ENCODE measurements around the gene NUP98.

NUP98 gene

DNA sequence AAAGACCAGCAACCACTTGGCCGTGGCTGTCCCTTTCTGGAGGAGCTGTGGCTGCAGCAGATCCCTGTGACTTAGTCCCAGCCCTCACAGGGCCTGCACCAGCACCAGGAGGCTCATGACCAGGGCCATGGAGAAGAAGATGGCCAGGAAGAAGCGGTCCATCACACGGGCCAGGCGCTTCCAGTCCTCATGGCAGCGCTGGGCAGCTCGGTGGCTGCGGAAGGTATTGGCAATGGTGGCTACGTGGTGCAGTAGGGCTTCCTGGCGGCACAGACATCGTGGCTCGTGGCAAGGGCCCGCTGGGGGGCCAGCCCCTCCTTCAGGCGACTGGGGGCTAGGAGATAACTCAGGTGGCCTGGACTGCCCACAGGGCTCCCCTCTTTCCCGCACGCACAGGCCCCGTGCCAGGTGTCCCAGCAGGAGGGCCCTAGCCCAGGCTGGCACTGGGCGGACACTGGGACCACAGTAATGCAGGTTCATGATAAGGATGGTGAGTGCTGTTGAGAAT lies 131.3 kb downstream of the NUP98 start:
- Histone ChIP-seq H3K27ac (no peak overlapping the region), H3K4me3 (no peak overlapping the region)
- no peak for DNase-seq (ENCODE audit: low spot score)
- TF ChIP-seq CTCF (IDR thresholded peaks at IDR 0.05), result no peak

GRCh38 chr11:3665336-3666022 lies 131.9 kb downstream of the NUP98 start:
- TF ChIP-seq CTCF (IDR thresholded peaks at IDR 0.05), result no peak
- H3K4me3 ChIP-seq, result no peak overlapping the region
- no peak for DNase-seq (ENCODE audit: low spot score)
- H3K27ac ChIP-seq, result no peak overlapping the region

- no peak overlapping the region for H3K4me3 ChIP-seq
- no peak for DNase-seq (ENCODE audit: low spot score)
- no peak for TF ChIP-seq CTCF (IDR thresholded peaks at IDR 0.05)
- H3K27ac ChIP-seq, result no peak overlapping the region
Observed at GRCh38 chr11:3664032-3664630, 133.2 kb downstream of the NUP98 start.

DNA sequence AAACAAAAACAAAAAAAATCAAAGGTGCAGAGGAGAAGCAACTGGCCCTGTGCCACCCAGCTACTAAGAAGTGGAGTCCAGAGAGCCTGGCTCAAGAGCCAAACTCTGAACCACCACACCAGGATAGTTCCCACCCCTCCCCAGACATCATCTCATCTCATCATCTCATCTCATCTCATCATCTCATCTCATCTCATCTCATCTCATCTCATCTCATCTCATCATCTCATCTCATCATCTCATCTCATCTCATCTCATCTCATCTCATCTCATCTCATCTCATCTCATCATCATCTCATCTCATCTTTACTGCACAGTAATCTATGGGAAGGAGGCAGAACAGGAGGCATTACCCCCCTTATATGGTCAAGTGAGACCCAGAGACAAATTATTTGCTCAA lies 134.5 kb downstream of the NUP98 start:
- H3K4me3 ChIP-seq, result no peak overlapping the region
- no peak overlapping the region for H3K27ac ChIP-seq
- TF ChIP-seq CTCF (IDR thresholded peaks at IDR 0.05), result no peak
- no peak for DNase-seq (ENCODE audit: low spot score)

DNA sequence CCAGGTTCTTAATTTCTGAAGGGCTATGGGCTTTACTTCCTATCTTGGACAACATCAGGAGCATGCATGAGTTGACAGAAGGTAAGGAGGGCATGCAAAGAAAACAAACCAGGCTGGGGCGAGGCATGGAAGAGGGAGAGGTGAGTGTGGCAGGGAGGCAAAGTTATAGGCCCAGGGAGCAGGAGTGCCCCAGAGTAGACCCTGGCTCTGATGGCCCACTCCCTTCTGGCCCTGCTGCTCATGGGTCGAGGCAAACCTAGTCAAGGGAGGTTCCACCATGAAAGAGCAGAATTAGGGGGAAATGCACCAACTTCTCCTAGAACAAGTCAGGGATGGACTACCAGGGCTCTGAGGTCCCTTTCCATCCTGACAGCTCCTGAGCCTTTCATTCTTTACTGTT lies 136.4 kb downstream of the NUP98 start:
- TF ChIP-seq CTCF (IDR thresholded peaks at IDR 0.05), result no peak
- Histone ChIP-seq H3K4me3 (no peak overlapping the region), H3K27ac (no peak overlapping the region)
- no peak for DNase-seq (ENCODE audit: low spot score)

DNA sequence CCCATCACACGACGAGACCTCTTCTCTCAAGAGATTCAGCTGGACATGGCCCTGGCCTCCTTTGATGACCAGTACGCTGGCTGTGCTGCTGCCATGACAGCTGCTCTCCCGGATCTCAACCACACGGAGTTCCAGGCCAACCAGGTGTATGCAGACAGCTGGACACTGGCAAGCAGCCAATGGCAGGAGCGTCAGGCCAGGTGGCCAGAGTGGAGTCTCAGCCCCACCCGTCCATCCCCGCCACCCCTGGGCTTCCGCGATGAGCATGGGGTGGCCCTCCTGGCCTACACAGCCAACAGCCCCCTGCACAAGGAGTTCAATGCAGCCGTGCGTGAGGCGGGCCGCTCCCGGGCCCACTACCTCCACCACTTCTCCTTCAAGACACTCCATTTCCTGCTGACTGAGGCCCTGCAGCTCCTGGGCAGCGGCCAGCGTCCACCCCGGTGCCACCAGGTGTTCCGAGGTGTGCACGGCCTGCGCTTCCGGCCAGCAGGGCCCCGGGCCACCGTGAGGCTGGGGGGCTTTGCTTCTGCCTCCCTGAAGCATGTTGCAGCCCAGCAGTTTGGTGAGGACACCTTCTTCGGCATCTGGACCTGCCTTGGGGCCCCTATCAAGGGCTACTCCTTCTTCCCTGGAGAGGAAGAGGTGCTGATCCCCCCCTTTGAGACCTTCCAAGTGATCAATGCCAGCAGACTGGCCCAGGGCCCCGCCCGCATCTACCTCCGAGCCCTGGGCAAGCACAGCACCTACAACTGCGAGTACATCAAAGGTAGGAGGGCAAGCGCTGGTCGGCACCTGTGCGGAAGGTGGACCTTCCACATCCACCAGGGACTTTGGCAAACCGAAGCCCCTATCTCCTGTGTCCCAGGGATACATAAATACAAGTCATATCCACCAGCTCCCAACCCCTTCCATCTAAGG lies 137.5 kb downstream of the NUP98 start:
- Histone ChIP-seq H3K4me3 (no peak overlapping the region), H3K27ac (no peak overlapping the region)
- no peak for TF ChIP-seq CTCF (IDR thresholded peaks at IDR 0.05)
- no peak for DNase-seq (ENCODE audit: low spot score)
